Ramos (cell line): Measurements from ENCODE around the gene GRIP1.

ENCODE experiments used
- in situ Hi-C: fragments of 300-500 bp; cut with MboI; formaldehyde crosslinking; loops from one replicate; pipeline ENCODE4 v1.14.3; 2022; ENCODE audit warnings: low sequenced_read_pairs; ENCODE audit not compliant: unreplicated experiment

The GRIP1 gene, protein sequence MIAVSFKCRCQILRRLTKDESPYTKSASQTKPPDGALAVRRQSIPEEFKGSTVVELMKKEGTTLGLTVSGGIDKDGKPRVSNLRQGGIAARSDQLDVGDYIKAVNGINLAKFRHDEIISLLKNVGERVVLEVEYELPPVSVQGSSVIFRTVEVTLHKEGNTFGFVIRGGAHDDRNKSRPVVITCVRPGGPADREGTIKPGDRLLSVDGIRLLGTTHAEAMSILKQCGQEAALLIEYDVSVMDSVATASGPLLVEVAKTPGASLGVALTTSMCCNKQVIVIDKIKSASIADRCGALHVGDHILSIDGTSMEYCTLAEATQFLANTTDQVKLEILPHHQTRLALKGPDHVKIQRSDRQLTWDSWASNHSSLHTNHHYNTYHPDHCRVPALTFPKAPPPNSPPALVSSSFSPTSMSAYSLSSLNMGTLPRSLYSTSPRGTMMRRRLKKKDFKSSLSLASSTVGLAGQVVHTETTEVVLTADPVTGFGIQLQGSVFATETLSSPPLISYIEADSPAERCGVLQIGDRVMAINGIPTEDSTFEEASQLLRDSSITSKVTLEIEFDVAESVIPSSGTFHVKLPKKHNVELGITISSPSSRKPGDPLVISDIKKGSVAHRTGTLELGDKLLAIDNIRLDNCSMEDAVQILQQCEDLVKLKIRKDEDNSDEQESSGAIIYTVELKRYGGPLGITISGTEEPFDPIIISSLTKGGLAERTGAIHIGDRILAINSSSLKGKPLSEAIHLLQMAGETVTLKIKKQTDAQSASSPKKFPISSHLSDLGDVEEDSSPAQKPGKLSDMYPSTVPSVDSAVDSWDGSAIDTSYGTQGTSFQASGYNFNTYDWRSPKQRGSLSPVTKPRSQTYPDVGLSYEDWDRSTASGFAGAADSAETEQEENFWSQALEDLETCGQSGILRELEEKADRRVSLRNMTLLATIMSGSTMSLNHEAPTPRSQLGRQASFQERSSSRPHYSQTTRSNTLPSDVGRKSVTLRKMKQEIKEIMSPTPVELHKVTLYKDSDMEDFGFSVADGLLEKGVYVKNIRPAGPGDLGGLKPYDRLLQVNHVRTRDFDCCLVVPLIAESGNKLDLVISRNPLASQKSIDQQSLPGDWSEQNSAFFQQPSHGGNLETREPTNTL

DNA sequence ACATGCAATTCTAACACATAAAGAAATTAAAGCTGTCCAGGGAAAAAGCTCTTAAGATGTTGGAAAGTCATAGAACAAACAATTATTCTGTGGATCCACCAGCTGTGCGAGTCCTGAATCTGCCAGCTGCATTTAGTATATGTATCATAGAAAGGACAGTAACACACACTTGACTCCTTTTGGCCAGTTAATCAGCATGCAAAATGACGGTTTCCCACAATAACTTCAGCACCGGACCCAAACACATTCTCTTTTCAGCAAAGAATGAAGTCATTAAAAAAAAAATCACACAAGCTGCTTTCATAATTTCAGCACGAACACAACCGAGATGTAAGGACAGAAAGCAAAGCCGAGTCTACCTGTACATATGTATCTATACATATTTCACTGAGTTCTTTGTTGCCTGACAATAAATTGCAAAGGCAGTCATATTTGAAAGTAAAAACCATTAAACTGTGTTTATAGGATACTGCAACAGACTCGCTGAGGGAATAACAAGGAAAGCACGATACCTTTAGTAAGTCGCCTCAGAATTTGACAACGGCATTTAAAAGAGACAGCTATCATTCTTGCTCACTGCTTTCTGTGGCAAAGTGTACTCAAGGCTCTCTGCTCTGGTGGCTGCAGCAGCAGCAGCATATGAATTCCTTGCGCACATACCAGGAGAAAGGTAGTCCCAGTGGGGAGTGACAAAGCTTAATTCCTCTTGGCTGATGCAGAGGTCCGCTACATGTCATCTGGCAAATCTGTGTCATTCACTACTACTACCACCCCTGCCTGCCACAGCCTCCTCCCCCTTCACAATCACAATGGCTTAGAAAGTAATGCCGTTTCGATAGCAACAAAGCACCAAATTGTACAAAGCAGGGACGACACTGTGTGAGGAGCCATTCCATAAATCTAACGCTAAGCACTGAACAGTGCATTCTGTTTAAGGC, at the start of gene GRIP1:
Gene GRIP1 (minus strand): TSS at position 739 of the 938 bp plus-strand sequence. CDS start 172 bp downstream, at position 567.
- in situ Hi-C loops, result no loop called here

DNA sequence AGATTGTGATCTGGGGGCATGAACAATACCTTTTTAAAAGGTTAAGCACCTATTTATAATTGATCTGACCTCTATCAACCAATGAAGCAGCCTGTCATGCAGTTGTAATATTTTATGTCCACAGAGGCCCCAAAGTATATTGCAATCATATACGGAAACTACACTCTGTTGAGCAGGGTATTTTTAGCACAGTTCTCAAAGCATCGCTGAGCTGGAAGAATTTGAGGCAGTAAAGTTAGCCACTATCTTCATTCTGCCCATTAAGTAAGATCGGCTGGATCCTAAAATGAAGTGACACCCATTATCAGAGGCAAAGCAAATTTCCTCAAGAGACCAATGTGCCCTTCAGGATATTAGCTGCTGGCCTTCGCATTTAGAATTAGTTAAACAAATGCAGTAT, 47.7 kb upstream of the GRIP1 start:
- in situ Hi-C loops, result no loop called here

DNA sequence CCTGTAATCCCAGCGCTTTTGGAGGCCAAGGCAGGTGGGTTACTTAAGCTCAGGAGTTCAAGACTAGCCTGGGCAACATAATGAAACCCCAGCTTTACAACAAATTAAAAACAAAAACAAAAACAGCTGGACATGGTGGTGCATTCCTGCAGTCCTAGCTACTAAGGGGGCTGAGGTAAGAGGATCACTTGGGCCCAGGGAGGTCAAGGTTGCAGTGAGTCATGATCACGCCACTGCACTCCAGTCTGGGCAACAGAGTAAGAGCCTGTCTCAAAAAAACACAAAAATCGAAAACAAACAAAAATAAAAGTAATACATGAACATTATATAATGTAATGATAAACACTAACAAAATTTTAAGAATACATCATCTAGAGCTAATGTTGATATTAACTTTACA, 46.2 kb upstream of the GRIP1 start:
- in situ Hi-C loops, result no loop called here

DNA sequence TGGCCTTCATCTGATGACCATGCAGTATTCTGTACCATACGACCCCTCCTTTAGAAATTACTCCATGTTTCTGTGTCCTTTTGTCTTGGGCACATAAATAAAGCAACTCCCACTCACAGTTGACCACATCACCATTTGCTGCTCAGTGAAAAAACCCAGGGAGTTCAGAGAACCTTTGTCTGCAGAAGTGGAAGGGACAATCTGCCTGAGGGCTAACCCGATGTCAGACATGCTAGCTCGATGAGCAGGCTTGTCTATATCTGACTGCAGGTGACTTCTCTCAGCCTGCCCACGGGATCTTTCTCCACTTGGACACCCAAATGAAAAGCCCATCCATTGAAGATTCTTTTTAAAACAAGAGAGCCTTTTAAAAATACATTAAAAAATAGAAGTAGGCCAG, 45.7 kb upstream of the GRIP1 start:
- in situ Hi-C loops, result loop anchor here (25.0 kb wide), 1 partner anchor 1162 kb away; no protein-coding TSS in a partner anchor

DNA sequence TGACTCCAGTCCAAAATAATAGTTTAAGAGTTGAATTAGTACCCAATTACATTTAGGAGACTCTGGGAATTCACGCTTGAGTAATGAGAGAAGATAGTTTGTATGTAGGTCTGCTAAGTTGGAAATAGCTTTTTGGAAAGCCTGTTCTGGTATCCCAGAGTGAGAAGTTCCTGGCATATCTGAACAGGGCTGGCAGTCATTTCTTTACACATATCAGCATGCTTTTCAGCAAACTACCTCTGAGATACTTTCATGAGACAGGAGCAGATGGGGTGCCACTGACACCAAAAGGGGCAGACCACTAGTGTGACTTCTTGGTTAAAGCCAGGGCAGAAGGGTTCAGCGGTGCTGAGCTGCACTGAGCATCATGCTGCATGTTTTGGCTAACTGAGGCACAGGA, 45.1 kb upstream of the GRIP1 start:
- in situ Hi-C loops, result loop anchor here (25.0 kb wide), 1 partner anchor 1162 kb away; no protein-coding TSS in a partner anchor

DNA sequence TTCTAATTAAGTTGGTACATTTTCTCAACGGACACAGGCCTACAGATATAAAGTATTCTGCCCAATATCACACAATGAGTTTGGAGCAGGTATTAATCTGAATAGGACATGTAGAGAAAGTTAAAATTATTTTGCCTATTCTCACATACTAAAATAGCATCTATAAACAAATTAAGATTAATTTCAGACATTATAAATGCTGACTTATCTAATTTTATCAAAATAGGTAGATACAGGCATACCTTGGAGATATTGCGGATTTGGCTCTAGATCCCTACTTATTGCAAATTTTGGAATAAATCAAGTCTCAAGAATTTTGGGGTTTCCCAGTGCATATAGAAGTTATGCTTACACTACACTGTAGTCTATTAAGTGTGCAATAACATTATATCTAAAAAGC, 41.0 kb upstream of the GRIP1 start:
- in situ Hi-C loops, result loop anchor here (25.0 kb wide), 1 partner anchor 1158 kb away; no protein-coding TSS in a partner anchor

DNA sequence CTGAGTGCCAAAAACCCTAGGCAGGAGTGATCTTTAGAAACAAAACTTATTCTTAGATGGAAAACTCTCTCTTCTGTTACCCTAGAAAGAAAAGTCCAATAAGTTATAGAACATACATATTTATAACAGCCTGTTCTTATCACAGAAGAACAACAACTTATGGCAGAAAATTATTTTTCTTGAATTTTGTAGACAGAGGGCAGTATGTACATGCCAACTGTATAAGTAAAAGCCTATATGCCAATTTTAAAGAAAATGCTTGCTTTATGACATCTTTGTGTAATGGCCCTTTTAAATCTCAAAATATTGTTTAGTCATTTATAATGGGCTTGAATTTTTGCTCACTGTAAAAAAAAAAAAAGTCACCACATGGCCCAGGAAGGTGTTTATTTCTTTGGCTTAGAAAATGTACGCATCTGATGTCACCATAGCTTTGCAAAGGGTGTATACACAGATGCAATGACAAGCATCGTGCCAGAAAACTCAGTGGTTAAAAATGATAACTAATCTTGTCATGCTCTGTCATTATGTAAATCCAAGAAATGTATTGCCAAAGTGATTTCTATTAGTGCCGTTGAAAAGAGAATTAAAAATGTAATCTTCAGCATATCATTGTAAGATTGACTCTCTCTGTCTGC, 38.3 kb upstream of the GRIP1 start:
- in situ Hi-C loops, result loop anchor here (25.0 kb wide), 1 partner anchor 1155 kb away; no protein-coding TSS in a partner anchor

DNA sequence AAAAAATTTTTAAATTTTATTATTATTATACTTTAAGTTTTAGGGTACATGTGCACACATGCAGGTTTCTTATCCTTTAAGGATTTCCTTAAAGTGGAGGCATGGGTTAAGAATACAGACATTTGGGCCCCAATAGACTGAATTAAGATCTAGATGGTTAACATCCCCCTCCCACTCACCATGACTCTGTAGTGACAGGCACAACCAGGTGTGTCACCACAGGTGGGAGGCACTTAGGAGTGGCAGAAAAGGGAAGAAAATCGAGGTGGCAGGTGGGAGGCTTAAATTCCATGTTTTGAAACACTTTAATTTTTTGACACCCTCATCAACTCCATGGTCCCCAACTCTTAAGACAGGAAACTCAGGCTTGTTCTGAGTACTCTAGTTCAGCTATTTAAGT, 37.6 kb upstream of the GRIP1 start:
- in situ Hi-C loops, result loop anchor here (25.0 kb wide), 1 partner anchor 1154 kb away; no protein-coding TSS in a partner anchor

DNA sequence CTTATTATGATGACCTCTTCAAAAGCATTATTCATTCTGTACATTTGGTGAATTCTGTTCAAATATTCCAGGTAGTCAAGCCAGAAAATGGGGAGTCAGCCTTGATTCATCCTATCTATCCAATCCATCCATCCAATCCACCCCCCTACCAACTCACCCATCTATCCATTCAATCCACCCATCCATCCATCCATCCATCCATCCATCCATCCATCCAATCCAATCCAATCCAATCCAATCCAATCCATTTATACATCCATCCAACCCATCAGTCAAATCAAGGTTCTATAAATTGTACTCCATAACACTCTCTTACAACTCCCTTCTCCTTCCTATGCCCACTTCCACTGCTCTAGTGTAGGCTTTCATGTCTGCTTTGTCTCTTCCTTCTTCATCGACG, 35.8 kb upstream of the GRIP1 start:
- in situ Hi-C loops, result loop anchor here (25.0 kb wide), 1 partner anchor 1152 kb away; no protein-coding TSS in a partner anchor

DNA sequence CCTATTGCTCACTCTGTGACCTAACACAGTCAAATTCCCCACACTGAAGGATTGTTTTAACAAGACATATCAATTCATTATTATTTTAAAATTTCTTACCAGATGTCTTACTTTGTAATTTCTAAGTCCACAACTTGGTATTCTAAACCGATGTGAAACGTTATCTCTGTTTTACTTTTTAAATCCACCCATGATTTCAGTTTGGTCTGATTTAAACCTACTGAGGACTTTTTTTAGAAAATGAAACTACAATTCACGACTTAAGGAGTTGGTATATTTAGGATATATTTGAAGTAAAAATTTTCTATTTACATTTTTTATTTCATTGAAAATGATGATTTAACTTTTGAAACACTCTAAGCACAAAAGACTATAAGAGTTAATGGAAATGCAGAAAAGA, 35.1 kb upstream of the GRIP1 start:
- in situ Hi-C loops, result loop anchor here (25.0 kb wide), 1 partner anchor 1152 kb away; no protein-coding TSS in a partner anchor

DNA sequence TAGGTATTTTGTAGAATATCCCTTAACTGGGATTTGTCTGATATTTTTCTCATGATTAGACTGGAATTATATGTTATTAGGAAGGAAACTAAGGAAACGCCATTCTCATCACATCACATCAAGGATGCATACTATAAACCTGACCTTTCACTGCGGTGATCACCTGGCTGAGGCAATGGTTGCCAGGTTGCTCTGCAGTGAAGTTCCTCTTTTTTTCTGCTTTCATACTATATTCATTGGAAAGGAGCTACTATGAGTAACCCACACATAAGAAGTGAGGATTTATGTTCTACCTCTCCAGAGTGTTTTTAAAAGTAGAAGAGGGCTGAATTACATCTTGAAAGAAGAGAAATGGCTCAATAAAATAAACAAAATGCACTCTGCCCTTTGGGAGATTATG, 31.0 kb upstream of the GRIP1 start:
- in situ Hi-C loops, result loop anchor here (25.0 kb wide), 1 partner anchor 1148 kb away; no protein-coding TSS in a partner anchor

DNA sequence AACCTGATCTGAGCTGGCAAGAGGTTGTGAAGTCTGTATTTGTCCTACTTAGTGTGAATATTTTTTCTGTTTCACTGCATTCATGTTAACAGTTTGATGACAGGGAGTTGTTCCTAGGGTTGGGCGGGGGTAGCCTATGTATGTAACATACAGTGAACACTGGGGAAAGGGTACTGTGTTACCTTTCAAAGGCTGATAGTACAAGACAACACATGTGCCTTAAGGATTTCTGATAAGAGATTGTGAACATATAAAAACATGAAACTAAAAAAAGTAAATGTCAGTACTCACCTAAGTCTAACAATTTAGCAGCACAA, 30.5 kb upstream of the GRIP1 start:
- in situ Hi-C loops, result loop anchor here (25.0 kb wide), 1 partner anchor 1147 kb away; no protein-coding TSS in a partner anchor

DNA sequence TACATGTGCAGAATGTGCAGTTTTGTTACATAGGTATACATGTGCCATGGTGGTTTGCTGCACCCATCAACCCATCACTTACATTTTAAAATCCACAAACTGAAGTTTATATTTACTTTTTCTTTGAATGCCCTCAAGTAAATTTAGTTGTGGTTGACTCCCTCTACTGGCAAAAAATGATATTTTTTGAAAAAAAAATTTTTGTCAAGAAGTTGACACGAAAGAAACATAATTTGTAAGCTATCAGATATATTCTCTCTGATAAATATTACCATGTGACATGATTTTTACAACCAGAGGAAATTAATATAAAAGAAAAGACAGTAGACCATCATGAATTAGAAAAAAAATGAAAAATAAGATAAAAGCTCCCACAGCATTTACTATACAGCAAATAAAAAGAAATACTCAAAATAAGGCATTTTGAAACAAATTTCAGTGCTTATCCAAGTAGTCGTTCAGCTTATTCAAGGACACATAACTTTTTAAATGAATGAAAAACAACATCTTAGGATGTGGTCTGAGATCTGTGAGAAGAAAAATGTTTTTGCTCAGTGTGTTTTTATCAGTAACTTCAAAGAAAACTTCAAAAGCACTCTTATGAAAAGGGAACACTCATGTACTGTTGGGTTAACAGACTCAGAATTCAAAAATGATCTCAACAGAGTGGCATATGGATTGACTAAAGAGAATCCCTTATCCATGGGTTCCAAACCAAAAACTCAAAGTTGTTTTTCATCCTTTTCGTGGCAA, 30.0 kb upstream of the GRIP1 start:
- in situ Hi-C loops, result loop anchor here (25.0 kb wide), 1 partner anchor 1147 kb away; no protein-coding TSS in a partner anchor

DNA sequence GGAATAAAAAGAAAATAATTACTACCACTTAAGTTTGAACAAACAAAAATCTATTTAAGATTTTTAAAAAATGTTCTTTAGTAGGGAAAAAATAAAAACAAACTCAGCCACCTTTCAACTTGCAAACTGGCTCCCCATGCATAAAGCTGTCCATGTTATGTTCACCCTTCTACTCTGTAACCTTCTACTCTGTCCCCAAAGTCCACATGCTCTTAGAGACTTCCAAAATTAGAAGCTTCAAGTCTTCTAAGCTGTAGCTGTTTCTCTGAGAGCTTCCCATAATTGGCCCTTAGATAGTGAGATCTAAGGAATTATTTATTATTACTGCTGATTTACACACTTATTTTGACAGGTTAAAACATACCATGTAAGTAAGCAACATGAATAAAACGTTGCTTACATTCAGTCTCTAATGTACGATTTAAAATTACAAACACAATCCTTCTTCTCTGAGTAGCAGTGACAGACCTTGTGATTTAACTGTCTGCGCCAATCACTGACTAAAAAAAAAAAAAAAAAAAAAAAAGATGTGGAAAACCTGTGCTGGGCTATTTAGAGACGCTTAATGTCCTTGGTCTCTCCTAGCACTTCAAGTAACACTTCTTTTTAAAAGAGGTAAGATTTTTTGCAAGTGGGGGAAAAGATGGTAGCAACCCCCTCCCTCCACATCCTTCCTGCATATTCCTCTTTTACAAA, 28.3 kb upstream of the GRIP1 start:
- in situ Hi-C loops, result loop anchor here (25.0 kb wide), 1 partner anchor 1145 kb away; no protein-coding TSS in a partner anchor

DNA sequence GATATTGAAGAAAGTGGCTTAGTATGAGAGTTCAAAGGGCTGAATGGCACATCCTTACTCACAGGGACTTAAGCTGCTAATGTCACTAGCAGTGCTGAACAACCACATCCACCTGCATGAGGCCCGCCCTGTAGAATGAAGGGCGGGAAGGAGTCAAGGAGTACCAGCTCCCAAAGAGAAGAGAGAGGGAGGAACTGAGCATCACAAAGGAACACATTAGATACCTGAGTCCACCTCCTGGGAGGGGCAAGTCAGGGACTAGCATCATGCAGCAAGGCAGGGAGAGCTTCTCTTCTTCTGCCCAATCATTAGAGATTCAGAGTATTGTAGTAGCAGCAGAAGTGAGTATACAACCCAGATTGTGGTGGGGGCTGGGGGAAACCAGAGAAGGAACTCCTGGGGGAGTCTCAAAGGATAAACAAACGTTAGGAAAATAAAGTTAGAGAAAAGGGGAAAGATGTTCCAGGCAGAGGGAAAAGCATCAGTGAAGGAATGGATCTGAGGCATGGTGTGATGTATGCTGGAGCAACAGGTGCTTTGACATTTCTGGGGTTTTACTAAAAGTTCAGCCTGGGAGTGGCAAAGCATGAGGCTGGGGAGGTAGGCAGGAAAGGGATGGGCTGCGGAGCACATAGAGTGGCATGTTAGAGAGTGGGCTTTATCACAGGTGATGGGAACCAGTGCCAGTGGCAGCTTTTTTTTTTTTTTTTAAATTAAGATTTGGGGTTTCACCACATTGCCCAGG, 21.0 kb upstream of the GRIP1 start:
- in situ Hi-C loops, result loop anchor here (5.0 to 25.0 kb wide), 2 partner anchors 343 to 1138 kb away; no protein-coding TSS in a partner anchor

DNA sequence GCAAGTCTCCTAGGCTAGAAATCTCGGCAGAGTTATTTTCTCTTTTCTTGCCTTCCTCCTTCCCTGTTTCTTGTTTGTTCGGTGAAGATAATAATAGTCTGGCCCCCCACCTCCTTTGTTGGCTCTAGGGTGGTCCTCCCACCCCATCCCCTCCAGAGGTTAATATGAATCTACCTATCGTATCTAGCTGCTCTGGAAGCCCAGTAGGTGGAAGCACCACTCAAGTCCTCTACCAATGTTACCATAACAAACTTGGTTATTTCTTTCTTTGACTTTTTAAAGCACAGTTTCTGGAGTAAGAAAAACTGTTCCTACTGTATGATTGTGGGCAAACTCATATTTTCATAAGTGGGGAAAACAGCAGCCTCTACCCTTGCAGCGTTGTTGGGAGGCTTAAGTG, 19.7 kb upstream of the GRIP1 start:
- in situ Hi-C loops, result no loop called here

DNA sequence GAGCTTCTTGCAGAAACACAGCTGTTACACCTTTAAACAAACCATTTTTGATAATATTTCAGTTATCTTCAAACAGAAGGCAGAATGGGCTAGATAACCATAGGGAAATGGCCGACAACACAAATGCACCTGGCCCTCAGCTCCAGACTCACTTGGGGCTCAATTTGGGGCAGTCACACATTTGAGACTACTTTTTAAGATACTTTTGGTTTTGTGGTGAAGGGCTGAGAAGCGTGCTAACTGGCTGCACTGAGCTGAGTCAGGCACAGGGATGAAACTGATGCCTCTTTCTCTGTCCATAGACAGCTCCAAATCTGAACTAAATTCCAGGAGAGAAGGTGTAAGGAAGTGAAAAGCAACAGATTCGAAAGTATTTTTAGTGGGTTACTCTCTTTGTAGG, 18.5 kb upstream of the GRIP1 start:
- in situ Hi-C loops, result no loop called here
